HG02623 (cell line): ENCODE measurements around the gene MTHFD2L.
A peak's percentile ranks its signal among the peaks of the same experiment; 100 is the strongest.
"Not testable (repeated sequence)": the region's sequence is repeated elsewhere in the genome, so short reads cannot be mapped to it uniquely, and the experiment has no call there.

Source experiments
- ATAC-seq: cut with Tn5 transposase; IDR thresholded peaks from one replicate; pipeline ENCODE4 v1.9.1; 2021; ENCODE audit warnings: moderate library complexity; ENCODE audit not compliant: unreplicated experiment

Gene MTHFD2L

DNA sequence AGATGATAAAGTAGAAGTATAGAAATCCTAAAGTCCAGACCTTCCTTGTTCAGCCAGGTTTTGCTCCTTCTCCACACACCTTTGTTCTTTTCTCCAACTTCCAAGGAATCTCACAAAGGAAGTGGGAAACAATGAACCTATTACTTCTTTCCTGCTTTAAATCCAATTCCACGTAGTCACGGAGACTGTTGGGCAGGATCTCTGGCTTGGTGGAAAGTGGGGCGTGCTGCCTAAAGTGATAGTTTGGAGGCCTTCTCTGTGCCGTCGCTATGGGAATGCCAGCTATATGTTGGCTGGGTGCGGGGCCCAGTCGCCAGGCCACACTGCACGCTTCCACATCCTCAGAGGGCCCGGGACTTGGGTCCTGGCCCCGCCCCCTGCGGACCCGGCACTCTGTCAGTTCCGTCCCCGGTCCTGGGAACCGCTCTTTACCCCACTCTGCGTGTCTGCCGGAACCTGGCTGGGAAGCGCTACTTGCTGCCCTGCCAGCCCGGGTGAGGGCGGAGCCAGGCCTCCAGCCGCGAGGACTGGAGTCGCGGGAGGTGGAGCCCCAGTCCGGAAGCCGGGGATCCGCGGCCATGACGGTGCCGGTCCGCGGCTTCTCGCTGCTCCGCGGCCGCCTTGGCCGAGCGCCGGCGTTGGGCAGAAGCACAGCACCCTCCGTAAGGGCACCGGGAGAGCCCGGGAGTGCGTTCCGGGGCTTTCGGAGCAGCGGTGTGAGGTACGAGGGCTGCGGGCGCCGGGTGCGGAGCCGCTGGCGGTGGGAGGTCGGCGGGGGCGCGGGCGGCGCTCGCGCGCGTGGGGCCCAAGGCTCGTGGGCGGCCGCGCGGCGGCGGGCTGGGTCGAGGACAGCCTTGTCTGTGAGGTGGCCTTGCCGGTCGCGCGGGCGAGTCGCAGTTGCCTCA, at the start of gene MTHFD2L:
Gene MTHFD2L, plus strand, starts transcription at position 558 of the 905 bp plus-strand sequence. Its CDS starts 21 bp downstream, at position 579.
- ATAC-seq: peak; percentile 98

DNA sequence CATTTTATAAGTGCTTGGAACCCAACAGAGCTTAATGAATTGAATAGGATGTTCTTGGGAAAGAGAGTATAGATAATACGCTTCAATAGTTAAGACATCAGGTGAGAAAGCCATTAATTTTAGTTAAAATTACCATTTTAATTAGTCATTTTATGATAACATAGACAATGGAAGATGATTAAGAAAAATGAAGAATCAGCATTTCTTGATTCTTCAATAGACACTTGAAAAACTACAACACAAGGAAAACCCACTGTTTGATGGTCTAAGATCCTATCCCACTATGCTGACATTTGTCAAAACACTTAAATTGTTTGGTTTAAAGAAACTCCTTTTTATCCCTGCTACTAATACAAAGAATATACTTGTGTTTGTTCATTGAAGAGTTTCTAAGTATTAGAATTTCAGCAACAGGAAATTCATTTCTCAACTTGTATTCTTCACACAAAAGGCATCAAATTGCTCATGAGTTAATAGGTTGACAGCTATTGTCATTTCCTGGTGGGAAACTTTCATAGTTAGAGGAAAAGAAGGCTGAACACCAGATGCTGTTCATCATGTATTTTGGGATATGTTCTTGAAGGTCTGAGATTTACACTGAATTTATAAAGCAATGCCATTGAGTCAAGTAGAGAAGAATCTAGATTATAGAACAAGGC, 49.3 kb upstream of the MTHFD2L start:
- ATAC-seq: no peak

DNA sequence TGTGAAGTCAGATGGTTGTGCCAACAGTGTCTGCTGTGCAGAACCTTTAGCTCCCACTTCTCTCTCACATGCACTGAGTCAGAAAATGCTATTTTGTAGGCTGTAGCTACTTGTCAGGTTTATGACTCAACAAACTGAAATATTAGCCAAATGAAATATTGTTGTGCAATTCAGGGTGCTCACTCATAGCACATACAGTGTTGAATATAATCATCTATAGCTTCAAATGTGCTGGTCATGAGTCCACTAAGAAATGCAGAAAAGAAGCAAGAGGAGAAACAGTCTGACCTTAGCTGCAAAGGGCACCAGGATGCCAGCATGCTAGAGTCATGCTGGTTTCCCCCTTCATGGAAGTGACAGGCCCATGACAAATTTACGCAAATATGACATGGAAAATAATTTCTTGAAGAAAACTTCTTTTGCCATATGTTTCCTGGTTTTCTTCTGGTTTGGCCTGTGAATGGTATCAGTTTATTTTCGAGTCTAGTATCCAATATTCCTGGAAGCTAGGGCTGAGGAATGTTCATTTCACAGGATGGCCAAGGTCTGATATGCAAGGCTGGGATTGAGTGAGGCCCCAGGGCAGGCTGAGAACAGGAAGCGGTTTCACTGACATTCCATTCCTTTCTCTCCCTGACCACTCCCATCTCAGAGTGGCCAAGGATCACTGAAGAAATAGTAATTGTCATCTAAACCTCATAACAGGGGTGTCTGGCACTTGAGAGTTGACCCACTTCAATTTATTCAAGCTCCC, 48.6 kb upstream of the MTHFD2L start:
- ATAC-seq: no peak

DNA sequence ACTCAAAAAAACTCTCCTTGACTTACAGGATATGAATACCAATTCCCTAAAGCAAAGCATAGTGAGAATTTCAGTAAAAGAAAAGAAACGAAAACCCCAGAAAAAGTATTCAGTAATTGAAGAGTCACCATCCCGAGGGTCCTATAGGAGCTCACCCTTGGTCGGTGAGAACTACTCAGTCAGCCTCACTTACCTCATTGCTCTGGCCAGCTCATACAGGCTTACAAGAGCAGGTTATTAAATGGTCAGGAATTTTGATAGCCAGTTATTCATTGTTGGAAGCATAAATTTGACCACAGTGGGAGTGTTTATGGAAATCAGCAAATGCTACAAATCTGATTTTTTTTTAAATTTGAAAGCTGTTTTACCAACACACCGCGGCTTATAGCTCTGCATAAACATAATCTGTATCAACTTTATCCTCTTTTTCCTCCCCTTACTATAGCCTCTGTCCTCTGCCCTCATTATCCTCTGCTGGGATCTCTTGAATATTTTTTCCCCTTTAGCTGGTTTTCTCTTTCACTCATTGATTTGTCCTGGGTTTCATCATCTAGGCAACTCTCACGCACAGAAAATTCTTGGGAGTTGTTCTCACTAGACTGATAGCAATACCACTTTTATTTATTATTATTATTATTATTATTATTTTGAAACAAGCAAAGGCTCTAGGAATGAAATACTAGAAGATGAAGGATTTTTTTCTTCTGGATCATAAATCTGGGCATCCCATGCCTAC, 47.9 kb upstream of the MTHFD2L start:
- ATAC-seq: no peak

DNA sequence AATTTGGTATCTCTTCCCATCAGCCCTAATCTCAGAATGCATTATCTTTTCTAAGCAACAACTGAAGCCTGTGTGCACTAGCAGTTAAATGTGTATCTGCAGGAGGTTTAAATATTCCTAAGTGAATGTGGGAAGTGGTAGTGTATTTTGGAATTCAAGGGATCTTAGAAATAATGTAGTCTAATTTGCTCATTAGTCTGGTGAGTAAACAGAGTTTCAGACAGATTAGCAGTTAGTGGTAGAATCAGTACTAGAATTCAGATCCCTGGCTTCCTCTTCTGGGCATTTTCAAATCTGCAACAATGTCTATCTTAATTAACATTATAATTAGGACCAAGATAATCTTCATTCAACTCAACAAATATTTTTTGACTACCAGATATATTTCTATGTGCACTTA, 47.2 kb upstream of the MTHFD2L start:
- ATAC-seq: no peak

DNA sequence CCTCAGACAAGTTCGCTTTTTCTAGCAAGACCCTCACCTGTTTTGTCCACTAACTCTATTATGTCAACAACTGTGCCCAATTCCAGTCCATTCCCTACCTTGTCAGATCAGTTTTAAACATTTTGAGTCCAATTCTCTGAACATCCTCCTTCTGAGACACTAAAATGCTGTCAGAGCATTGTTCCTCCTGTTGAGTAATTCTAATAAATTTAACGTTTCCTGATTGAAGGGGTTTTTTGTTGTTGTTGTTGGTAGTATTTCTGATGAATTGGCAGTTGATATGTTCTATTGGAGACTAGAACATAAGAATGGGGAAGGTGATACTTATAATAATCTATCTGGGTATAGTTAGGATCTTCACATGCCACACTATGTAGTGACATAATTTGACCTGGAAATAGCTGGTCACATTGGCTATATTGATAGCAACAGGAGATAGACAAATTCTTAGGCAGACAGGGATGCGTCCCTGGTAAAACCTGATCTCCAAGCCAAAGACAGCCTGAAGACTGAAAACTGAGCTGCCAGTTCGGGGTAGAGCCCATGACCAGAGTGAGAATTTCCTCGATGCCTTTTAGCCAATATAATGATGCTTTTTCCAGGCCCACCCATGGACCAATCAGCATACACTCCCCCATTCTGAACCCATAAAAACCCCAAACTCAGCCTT, 46.5 kb upstream of the MTHFD2L start:
- ATAC-seq: no peak

DNA sequence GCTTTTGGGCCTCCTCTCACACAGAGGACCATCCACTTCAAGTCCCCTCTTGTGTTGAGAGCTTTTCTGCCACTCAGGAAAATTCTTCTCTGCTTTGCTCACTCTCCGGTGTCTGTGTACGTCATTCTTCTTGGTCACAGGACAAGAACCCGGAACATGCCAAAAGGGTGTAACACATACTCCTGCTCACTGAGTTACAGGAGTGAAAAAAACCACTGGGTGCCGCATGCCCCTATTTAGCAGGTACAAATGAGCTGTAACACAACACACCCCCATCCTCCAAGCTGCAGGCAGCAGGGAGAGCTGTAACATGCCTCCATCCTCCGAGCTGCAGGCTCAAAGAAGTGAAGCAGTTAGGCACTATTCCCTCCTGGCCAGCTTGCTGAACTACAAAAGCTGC, 45.9 kb upstream of the MTHFD2L start:
- no peak for ATAC-seq

DNA sequence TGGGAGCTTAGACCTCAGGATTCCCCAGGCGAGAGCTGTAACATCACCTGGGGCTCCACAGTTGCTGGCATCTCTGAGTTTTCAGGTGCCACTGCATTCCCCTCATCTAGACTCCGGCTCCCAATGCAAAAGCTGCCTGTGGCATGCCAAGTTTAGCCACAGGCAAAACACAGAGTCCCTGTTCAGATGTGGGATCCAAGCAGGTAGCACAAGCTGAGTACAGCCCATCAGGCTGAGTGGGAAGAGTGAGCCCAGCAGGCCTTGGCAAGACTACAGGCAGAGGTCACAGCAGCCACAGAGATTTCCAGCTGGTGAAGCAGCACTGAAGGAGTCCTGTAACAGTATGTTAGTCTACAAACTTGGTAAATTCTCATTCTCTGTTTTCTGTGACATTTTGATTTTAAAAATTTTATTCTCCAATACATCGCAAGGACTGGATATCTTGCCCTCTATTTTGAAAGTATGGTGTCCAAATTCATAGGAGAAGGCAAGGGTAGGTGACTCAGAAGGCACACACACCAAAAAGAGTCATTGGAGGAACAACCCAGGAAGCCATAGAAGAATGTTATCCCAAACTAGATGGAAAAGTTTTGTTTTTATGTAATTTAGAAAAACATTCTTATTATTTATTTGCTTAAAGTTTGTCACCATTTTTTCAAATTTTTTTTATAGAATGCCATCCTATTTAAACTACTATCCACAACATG, 45.4 kb upstream of the MTHFD2L start:
- ATAC-seq: no peak

DNA sequence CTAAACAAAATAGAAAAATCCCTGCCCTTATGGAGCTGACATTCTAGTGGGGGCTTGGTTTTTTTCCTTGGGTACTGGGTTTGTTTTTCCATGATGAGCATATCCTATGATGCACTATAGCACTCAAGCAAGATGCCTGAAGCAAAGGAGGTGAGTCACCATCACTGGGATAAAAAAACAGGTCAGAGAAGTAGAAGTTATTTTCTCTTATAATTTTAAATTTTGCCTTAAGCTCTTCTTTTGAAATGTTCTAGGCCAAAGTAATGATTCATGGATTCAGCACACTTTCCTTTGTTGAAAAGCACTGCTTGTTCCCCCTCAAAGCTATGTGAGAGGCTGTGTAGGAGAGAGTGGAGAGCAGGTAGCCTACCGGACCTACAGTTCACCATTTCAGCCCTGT, 43.7 kb upstream of the MTHFD2L start:
- no peak for ATAC-seq

DNA sequence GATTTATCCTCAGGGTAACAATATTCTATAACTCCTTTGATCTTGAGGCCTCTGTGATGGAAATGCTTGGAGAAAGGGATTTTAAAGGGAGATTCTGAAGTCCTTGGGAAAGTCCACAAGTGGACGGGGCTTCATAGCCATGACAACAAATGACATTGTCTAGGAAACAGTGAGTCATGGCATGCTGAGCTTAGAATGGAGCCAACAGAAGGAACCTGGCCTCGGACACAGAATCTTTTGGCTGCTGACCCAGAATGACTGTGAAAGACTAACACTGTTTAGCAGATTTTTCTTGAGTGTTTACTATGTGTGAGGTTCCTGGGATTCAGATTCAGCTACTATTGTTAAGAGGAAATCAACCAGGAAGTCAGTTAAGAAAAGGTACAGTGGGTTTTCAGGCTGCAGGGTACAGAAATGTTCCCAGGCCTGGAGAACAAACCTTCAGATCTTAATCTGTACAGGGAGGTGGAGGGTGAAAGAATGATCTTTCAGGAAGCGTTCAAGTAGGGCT, 40.8 kb upstream of the MTHFD2L start:
- ATAC-seq: no peak

DNA sequence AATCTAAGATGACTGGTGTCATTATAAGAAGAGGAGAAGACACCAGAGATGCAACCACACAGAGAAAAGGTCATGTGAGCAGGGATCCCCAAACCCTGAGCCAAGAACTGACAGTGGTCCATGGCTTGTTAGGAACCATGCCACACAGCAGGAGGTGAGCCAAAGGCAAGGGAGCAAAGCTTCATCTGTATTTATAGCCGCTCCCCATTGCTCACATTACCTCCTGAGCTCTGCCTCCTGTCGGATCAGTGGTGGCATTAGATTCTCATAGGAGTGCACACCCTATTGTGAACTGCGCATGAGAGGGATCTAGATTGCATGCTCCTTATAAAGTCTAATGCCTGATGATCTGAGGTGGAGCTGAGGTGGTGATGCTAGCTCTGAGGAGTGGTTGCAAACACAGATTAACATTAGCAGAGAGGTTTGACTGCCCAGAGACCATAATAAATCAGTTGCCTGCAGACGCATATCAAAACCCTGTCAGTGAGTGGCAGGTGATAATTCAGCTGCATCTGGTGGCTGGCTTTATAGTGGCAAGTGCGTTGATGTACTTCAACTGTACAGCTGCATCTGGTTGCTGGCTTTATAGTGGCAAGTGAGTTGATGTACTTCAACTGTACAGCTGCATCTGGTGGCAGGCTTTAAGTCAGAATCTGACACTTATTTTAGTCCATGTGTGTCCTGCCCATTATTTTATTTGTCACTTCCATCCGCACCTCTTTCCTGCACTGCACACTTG, 39.1 kb upstream of the MTHFD2L start:
- no peak for ATAC-seq

DNA sequence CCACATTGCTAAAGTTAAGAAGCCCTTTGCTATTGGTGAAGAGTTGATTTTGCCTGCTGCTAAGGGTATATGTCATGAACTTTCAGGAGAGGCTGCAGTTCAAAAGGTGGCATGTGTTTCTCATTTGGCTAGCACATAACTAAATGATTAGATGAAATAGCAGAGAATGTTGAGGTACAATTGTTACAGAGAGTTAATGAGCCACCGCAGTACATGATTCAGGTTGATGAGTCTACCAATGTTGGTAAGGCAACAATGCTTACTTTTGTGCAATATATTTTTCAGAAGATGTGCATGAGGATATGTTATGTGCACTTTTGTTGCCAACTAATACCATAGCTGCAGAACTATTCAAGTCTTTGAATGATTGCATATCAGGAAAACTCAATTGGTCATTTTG, 37.8 kb upstream of the MTHFD2L start:
- ATAC-seq: no peak

DNA sequence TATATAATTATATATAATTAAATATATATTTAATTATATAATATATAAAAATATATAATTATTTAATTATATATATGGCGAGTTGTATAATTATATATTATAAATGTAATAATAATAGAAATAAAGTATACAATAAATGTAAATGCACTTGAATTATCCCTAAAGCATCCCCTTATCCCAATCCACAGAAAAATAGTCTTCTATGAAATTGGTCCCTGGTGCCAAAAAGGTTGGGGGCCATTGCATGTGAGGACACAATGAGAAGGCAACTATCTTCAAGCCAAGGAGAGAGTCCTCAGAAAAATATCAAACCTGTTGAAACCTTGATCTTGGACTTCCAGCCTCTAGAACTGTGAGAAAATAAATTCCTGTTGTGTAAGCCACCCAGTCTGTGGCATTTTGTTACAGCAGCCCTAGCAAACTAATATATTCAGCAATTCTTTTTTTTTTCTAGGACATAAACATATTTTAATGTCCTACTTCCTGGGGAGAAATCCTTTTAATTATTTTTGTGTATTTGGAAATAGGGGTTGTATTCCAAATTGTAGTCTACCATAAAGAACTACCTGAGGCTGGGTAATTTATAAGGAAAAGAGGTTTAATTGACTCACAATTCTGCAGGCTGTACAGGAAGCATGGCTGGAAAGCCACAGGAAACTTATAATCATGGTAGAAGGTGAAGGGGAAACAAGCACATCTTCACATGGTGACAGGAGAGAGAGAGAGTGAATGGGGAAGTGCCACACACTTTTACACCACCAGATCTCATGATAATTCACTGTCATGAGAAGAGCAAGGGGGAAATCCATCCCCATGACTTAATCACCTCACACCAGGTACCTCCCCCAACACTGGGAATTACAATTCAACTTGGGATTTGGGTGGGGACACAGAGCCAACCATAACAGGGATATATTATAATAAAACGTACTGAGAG, 36.0 kb upstream of the MTHFD2L start:
- ATAC-seq: no peak

DNA sequence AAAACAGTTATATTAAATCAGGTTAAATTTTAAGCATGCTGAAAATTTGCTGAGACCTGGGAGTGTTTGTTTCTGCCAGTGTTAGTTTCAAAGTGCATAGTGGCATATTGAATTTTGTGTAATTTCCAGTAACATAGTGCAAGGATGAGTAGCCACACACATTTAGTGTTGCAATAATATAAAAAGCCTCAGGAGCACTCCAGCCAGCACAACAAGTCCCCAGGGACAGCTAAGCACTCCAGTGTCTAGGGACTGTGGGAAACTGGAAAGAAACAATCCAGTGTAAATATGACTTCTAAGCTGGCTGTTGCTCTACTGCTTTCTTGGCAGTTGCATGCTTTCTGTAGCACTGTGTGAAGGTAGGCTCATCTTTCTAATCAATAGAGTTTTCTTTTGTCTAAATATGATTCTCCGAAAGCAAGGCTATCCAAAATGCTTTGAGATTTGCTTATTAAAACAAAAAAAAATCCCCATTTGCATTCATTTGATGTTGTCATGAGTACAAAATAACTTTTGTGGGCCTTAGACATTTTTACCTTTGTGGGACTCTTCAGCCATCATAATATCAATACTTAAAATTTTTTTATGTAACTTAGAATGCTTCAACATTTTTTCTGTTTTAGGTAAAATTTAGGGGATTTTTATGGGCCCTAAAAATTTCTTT, 34.7 kb upstream of the MTHFD2L start:
- ATAC-seq: no peak

DNA sequence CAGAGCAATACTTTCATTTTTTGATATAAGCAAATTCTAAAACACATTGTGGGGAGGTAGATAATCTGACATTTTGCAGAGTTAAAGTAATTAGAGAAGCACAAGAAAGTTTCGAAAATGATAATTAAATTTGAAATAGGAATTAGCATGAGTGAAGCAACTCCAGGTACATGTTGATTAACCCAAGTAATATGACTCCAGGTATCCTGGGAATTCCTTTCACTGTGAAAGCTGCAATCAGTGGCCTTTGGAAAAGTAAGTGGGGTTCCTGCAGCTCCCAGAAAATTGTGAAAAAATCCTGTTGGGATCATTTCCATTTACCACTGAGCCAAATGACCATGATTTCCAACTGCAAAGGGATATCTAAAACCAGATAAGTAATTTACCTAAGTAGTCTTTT, 32.9 kb upstream of the MTHFD2L start:
- no peak for ATAC-seq

DNA sequence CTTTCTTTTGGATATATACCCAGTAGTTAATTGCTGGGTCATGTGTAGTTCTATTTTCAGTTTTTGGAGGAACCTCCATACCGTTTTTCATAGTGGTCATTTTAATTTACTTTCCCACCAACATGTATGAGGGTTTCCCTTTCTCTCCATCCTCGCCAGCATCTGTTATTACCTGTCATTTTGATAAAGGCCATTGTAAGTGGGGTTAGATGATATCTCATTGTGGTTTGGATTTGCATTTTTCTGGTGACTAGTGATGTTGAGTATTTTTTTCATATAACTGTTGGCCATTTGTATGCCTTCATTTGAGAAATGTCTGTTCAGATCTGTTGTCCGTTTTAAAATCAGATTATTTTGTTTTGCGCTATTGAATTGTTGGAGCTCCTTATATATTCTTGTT, 30.2 kb upstream of the MTHFD2L start:
- ATAC-seq: no peak

DNA sequence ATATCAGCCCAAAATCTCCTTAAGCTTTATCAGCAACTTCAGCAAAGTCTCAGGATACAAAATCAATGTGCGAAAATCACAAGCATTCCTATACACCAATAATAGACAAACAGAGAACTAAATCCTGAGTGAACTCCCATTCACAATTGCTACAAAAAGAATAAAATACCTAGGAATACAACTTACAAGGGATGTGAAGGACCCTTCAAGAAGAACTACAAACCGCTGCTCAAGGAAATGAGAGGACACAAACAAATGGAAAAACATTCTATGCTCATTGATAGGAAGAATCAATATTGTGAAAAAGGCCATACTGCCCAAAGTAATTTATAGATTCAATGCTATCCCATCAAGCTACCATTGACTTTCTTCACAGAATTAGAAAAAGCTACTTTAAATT, 27.1 kb upstream of the MTHFD2L start:
- ATAC-seq: not testable (repeated sequence)
